Ecto neural progenitor cell (in vitro differentiated cells): ENCODE data around the gene LCN1.

Experiments used
- DNase-seq: peaks from one replicate; pipeline ENCODE4 v3.0.0-alpha.2; 2018; ENCODE audit warnings: low spot score

The LCN1 gene

DNA sequence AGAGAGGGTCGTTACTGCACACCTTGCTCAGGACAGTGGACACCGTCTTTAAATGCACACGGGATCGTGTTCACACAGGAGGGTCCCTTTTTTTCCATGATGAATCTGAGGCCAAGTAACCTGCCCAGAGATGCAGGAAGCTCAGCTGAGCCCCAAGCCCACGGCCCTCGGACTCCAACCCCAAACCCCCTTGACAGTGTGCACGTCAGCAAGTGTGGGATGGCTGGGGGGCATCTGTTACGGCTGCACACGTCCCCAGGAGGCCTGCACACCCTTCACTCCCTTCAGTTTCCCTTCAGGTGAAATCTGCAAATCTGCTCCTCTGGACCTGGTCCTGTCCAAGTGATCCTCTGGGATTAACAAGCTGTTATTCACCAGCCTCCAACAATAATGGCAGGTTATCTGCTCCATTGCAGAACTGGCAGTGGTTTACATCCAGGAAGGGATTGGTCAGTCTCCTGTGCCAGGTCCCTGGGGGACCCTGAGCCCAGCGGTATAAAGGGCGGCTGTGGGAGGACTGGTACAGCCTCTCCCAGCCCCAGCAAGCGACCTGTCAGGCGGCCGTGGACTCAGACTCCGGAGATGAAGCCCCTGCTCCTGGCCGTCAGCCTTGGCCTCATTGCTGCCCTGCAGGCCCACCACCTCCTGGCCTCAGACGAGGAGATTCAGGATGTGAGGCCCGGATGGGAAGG, at the start of gene LCN1:
TSS of gene LCN1 (plus strand) at position 525 of the 692 bp plus-strand sequence. CDS start at position 583, 58 bp downstream.
- DNase-seq: no peak

- DNase-seq: peak; percentile 86
These were observed 49.2 kb upstream of the LCN1 start for GRCh38 chr9:135471791-135472640.

DNA sequence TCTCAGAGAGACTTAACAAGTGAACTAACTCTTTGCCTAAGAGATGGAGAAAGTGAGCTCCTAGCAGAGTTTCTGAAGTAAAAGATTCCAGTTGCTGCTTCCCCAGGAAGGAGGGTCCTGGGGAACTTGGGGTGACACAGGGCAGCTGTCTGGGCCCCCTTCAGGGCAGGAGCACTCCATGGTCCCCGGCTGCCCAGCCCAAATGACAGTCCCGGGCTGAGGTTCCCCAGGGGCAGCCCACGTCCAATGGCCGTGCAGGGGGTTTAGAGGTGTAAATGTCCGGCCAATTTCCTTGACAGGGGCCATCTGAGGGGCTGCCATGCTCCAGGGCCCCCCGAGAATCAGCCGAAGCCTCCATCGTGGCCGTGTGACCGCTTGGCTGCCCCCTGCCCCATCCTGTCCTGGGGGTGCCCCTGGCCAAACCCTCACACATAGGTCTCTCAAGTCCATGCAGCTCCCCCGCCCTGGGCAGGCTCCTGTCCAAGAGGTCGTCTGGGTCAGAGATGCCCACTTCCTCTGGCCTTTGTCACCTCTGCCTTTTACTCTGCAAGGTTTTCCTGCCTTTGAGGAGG, 47.2 kb upstream of the LCN1 start:
- no peak for DNase-seq

- peak; percentile 79 for DNase-seq
These were observed 46.3 kb upstream of the LCN1 start for GRCh38 chr9:135474915-135475314.

DNA sequence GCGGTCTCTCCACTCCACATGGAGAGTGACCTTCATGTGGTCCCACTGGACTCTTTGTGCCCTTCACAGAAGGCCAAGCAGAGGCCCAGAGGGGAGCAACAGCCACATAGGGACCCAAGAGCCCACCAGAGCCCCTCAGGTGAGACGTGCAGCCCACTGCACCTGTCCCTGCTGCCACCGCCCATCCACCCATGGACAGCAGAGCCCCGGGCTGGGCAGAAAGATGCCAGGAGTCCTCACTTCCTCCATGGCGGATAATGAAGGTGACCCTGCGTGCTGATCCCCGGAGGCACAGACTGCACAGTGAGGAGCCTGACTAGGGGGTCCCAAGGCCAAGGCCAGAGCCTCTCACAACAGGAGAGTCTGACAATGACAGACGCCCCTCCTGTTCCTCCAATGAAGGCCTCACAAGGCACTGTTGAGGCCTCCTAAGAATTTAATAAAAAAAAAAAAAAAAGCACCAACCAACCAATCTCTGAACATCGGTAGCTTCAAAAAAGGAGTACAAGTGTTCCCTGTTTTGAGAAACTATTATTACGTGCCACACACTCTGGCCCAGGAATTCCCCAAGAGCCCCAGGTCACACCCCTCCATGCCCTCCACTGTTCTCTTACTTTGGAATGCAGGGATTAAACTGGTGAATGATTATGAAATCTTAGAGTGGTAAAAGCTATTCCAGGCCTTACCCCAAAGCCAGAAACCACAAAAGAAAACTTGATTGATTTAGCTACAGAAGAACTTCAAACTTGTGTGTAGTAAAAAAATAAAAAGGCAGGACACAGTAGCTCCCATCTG, 44.5 kb upstream of the LCN1 start:
- no peak for DNase-seq

GRCh38 chr9:135478191-135478590, 43.0 kb upstream of the LCN1 start:
- no peak for DNase-seq

- DNase-seq: peak; percentile 67
These were observed 42.3 kb upstream of the LCN1 start for GRCh38 chr9:135478829-135479468.

GRCh38 chr9:135479469-135480052, 41.7 kb upstream of the LCN1 start, which contains the start of gene PPP1R26:
PPP1R26 (plus strand) TSS chr9:135479782; CDS start chr9:135484511, 4,729 bp downstream.
- DNase-seq: no peak

DNA sequence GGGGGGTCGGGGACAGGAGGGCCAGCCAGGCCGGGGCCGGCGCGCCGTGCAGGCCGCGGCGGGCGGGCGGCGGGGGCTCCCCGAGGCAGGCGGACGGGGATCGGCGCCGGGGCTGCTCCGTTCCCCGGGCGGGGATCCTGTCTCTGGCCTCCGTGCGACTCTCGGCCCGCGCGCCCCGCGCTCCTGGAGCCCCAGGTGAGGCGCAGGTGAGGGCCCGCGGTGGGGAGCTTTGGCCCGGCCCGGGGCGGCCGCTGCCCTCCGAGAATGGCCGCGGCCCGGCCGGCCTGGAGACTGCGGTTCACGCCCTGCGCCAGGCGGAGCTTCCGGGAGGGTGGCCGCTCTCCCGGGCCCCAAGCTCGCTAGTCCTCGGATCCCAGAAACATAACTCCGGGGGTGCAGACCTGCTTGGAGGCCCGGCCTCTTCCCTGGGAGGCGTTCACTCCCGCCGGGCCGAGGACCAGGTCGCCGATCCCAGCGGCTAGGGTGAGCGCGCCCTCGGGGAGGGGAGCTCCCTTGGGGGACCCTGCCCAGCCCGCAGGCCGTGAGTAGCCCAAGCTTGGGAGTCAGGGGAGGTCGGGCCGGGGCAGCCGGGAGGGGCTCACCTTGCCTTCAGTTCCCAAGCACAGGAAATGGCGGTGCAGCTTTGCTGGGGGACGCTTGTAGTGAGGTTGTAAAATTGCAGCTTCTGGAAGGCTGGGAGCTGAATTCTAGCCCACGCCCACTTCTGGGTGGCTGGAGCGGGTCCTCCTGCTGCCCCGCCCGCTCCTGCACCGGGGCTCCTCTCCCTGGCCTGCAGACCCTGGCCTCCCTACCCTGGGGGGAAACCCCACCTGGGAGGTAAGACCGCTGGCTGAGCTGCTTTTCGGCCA, 40.9 kb upstream of the LCN1 start:
- DNase-seq: peak; percentile 65

DNA sequence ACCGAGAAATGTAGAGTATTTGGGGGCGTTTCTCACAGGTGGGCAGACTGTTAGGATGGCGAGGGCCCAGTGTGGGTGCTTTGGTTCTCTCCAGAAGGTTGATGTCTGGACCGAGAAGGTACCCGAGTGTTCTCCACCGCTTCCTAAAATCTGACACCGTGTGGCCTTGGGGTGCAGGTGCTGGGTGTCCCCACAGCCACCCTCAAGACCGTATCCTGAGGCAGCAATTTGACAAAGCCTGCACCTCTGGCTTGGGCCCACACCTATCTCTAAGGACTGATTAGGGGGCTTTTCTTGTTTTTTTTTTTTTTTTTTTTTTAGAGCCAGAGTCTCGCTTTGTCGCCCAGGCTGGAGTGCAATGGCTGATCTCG, 40.3 kb upstream of the LCN1 start:
- DNase-seq: no peak

DNA sequence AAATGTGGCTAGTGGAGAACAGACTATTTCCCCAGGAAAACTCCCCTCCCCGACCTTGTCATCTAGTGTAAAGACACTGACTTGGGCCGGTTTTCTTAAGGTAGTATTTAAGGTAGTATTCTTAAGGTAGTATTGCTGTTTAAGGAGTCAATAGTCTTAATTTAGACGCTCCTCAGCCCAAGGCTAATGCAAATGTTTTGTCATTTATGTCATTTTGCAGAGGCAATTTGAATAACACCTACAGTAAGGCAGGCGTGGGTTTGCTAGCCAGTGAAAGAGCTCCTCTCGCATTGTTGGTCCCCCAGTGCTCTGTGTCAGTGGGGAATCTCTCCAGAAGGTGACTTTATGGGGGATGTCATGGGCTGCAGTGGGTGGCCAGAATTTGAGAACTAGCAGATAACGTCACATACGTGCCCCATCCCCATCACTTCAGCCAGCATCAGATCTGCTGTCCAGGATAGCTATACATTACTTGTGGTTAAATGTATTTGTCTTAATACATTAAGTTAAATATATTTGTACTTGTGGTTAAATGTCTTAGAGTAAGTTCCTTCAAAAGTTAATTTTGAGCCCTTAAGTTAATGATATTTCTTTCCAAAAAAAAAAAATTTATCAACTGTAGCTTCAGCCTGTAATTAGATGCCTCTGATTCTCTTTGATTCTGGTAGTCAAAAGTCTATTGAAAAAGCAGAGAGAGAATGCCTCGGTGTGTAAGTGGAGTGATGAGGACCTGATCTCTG, 39.1 kb upstream of the LCN1 start:
- no peak for DNase-seq

GRCh38 chr9:135484460-135485277, 36.6 kb upstream of the LCN1 start:
- no peak for DNase-seq

- no peak for DNase-seq
These were observed 35.9 kb upstream of the LCN1 start for GRCh38 chr9:135485385-135485784.

DNA sequence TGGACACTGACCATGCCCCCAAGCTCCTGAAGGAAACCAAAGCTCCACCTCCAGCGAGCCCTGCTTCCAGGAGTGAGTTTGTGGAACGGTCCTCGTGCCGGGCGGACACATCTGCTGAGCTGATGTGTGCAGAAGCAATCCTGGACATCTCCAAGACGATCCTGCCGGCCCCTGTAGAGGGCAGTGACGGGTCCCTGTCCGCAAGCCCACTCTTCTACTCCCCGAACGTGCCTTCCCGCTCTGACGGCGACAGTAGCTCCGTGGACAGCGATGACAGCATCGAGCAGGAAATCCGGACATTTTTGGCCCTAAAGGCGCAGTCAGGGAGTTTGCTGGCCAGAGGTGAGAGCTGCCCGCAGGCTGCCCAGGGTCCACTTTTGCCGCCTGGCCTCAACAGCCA, 35.4 kb upstream of the LCN1 start:
- no peak for DNase-seq

DNA sequence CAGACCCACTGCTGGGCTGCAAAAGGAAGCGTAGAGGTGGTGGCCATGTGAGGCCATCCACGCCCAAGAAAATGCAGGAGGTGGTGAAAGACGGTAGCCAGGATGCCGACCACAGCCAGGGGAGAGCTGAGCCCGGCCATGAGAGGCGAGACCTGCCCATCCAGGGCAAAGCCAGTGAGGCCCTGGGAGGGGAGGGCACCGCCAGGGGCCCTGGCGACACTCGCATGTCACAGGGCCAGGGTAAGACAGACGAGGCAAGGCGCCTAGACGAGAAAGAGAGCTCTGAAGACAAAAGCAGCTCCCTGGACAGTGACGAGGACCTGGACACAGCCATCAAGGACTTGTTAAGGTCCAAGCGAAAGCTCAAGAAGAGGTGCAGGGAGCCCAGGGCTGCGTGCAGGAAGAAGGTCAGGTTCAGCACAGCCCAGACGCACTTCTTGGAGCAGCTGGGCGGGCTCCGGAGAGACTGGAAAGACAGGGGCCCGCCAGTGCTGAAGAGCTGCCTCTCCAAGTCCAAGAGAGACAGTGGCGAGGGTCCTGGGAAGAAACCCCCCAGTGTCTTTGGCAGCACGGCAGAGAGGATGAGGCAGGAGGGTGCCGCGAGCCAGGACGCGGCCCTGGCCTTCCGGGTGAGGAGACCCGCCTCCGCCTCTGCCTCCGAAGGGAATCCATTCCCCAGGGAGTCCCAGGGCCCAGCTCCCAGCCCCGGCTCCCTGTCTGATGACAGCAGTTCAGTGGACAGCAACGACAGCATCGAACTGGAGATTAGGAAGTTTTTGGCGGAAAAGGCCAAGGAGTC, 34.8 kb upstream of the LCN1 start:
- no peak for DNase-seq

GRCh38 chr9:135487281-135488012, 33.8 kb upstream of the LCN1 start:
- DNase-seq: no peak

- no peak for DNase-seq
These were observed 33.3 kb upstream of the LCN1 start for GRCh38 chr9:135488013-135488330.
